ENCODE measurements around the gene SDK1.
A peak's percentile ranks its signal among the peaks of the same experiment; 100 is the strongest.

Gene SDK1

DNA sequence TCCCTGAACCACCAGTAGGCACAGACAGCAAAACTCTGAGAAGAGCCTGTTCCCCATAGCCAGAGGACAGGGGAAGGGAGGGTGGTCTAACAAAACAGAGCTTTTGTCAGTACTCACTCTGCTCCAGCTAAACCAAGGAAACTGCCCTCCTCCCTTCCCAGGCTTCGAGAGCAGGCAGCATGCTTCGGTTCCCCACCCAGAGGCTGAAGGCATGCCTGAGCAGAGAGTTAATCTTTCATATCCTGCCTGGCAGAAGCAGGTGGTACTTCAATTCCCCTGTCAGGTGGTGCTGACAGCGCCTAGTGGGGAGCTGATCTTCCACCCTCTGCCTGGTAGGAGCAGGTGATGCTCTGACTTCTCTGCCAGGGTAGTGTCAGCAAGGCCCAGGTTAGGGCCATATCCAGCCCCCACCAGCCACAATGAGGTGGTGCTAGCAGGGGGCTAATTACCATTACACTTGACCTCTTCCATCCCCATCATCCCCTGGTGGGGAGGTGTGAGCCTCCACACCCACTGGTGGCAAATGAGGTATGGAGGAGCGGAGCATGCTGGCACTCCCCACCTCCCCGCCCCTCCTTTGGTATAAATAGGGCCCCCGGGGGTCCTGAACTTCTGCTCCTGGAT lies 35.1 kb downstream of the SDK1 start:
- no peak for DNase-seq

- DNase-seq = no peak
These were observed 37.1 kb downstream of the SDK1 start for GRCh38 chr7:3338161-3338560.

DNA sequence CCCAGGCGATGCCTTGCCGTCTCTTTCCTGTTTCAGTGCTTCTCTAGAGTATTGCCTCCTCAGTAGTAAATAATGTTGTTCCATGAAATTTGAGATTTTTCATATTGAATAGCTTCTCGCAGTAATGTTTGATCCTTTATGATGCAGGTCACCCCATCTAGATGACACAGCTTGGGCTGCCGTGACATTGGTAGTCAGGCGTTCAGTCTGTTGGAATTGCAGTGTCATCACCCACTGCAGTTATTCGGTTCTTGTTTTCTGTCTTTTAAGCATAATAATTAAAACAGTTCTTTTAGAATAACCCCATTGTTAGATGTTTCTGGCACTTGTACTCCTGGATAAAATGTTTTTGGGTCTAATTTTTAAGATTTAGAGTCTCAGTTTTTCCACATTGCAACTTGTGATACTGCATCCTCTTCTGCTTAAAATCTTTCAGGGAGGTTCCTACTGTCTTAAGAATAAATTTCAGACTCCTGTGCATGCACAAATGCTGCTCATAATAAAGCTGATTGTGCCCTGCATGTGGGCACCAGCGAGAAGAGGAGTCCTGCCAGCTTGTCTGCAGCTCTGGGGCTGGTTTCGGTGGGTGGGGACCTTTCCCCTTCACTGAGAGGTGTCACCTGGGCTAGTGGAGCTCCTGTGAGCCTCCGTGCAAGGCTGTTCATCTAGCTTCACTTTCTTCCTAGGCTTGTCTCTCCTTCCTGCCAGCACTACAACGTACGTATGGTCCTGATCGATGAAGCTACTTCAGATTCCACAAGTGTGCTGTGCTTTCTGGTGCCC lies 44.8 kb downstream of the SDK1 start:
- DNase-seq = no peak

DNA sequence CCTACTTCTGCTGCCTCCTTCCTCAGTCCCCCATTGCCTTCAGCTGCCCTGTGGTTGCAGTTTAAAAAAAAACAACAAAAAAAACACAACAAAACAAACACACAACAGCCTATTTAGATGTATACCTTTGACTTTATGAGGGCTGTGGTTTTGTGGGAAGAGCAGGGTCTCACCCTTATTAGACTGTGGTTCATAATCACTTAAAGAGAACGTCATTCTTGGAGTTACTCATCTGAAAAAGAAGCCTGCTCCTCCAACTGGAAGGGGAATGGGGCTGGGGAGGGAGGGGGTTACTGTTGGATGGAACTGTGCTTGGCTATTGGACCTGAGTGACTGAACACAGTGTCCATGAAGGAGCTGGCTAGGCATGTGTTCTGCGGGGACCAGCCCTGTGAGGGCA lies 48.1 kb downstream of the SDK1 start:
- DNase-seq = no peak

GRCh38 chr7:3356173-3356572 lies 55.1 kb downstream of the SDK1 start:
- no peak for DNase-seq

- DNase-seq = no peak
These were observed 57.9 kb downstream of the SDK1 start for GRCh38 chr7:3358991-3359390.

DNA sequence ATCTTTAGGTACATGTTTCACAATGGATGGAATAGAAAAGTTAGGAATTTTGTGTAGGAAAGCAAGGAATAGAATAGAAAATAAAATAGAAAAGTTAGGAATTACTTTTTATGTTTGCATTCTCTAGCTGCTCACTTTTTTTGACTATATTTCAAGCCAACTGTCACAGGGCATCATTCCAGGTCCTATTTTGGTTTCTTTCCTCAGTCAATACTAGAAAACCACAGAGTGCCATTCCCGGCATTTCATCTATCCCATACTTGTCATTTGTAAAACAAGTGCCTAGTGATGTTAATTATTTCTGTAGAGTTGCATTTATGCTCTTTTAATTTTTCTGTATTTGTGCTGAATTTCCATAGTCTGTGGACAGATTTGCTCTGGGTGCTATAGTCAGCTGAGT lies 66.2 kb downstream of the SDK1 start:
- no peak for DNase-seq

DNA sequence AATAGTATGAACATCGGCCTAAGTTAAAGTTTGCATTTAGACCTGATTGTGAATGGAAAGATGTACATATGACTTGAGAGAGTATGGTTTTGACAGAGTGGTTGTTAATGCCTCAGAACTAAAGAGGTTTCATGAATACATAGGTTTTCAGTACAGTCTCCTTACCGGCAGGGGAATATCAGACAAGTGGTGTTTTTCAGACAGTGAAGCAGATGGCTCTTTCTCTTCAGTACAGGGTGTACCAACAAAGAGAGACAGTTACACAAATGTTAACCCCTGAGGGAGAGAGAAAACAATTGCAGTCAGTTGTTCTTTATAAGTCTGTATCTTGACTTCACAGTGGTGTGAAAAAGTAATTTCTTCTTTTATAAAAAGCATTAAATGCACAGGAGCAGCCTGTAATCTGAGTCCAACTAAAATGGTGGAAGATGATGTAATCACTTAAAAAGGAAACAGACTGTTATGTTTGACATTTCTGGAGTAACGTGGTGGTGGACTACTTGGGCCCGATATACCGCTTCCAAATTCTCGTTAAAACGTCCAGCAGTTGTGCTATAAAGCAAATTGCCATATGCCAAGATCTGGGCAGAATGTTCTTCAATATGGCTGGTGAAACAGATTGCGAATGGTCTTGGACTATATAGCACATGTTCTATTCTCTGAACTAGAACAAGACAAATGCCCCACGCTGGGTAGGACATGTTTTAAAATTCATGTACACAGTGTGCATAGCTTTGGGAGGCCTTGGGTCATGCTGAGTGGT lies 69.2 kb downstream of the SDK1 start:
- DNase-seq = peak; percentile 32

DNA sequence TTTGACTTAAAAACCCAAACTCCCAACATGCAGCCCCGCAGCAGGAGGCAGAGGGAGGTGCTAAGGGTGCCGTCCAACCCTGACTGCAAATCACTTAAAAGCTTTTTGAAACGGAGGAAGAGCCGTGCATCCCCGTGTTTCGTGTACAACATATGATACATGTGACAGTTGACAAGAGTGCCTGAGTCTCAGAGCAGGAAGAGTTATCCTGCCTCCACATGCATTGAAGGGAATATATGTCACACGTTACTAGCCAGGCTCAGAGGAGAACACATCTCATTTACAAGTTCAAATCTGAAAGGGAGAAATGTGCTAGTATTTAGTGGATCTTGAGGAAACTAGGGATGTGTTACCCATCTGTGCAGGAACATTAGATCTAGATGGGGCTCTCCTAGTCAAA lies 69.9 kb downstream of the SDK1 start:
- DNase-seq = no peak

DNA sequence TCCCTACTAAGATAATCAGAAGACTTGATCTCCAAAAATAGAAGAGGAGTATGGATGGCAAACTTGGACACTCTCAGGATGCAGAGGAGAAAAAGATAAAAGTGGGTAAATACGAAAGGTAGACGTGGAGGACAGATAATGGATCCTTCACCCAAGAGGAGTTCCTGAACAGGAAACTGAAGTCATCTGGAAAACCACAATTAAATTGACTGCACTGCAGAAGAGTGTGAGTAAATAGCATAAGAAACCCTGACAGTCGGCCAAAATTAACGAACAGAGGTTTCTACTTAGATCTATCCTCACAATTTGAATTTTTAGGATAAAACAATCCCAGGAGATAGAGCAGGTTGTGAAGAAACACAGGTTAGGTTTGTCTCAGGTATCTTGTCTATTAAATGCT lies 70.5 kb downstream of the SDK1 start:
- no peak for DNase-seq

- DNase-seq = no peak
These were observed 73.2 kb downstream of the SDK1 start for GRCh38 chr7:3374239-3374638.

GRCh38 chr7:3378390-3379150 lies 77.5 kb downstream of the SDK1 start:
- no peak for DNase-seq

DNA sequence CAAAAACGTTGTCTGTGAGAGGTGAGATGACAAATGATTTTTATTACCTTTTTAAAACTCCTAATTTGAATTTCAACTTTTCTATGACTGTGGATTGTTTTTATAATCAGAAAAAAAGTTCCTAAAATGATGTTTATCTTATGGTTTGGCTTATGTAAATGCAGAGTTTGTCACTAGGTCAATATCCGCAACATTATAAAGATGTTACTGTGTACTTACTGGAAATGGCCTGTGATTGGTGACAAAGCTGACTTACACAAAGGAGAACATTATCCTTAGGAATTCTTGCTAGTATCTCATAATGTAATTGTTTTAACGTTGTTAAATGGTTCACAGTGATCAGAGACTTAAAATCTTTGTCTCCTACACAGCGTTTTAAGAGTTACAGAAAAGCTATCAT lies 79.0 kb downstream of the SDK1 start:
- no peak for DNase-seq

DNA sequence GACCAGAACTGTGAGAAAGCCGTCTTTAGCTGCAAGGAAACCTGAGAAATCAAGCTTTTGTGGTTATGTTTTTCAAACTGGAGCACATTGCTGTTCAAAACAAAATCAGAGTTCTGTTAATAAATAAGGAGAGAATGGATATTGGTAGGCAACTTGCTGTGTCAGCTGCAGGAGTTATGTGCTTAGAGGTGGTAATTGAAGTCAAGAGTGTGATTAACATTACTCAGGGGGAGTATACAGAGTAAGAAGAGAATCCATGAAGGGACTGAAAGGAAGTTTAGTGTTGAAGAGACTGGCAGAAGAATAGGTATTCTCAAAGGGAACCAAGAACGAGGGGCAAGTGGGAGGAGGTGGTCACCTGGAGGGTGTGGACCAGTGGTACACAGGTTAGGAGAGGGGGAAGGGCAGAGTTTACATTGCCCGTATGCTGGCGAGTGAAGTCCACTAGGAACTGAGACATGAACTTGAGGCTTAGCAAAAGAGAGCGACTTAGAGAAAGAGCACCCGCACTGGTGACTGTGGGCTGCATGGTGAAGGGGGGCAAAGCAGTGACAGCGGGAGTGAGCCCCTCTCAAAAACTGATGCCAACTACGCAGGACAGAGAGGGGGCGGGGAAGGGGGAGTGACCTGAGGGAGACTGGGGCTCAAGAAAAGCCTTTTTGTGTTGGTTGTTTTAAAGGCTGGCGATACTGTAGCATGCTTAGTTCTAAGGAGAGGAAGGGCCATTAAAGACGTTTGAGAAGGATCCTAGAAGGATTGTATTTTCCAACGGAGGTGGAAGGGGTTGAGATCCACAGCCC lies 80.0 kb downstream of the SDK1 start:
- no peak for DNase-seq

GRCh38 chr7:3386423-3387190 lies 85.6 kb downstream of the SDK1 start:
- no peak for DNase-seq

GRCh38 chr7:3393862-3394261 lies 92.8 kb downstream of the SDK1 start:
- no peak for DNase-seq

- no peak for DNase-seq
These were observed 96.3 kb downstream of the SDK1 start for GRCh38 chr7:3397324-3397723.

DNA sequence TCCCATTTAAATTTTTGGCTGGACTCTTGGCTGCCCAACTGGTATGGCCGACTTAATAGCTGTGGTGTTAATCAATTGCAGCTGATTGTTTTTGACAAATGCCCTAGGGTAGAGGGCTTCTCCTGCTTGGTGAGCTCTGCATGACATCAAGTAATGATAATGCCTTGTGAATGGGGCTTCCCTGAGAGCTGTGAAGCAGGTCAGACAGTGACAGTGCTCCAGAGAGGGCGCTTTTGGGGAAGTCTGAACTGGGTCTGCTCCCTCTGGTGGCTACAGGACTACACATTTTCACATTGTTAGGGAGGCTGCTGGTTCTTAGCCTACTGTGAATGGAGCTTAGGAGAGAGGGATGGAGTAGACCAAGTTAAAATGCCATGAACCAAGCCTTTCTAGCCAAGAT lies 98.8 kb downstream of the SDK1 start:
- no peak for DNase-seq

DNA sequence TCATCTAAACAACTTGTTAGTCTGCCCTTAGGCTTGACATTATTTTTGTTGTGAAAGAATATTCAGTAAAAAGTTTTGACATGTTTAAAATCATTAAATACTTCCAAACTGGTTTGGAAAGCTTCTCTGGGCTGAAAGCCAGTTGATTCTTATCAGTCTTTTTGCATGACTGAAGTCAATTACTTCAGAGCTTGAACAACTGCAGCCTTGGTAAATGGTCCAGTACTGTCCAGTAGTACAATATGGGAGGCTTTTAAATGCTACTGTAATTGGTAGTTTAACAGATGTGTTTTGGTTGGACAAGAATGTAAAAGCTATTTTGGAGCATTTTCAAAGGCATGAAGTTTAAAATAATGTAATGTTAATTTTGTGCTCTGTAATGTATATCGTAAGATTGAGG lies 103.4 kb downstream of the SDK1 start:
- DNase-seq = peak; percentile 13

- peak; percentile 15 for DNase-seq
These were observed 108.0 kb downstream of the SDK1 start for GRCh38 chr7:3408814-3409595.

GRCh38 chr7:3412871-3413270 lies 111.8 kb downstream of the SDK1 start:
- DNase-seq = no peak

Data from NCI-H774 (cell line).